Measurements from ENCODE around the gene PYGO2. TPM values are rescaled to one million over a fixed set of nuclear protein-coding genes. Genes with fewer than 3 reads are reported as not detected.
A peak's percentile ranks its signal among the peaks of the same experiment; 100 is the strongest.

PYGO2 gene
- total RNA-seq (2014; rRNA removed; shearing (Covaris generic)) = 36.5 and 44.3 TPM in 2 replicates
- 47.3 and 53.1 TPM in 2 replicates for total RNA-seq (2022)
- Bru-seq, nascent RNA = percentile 83 among the genes with signal in this experiment
- percentile 87 among the genes with signal in this experiment for BruChase-seq, experiment 1, labeled RNA remaining after a 6-hour chase
- percentile 98 among the genes with signal in this experiment for BruChase-seq, experiment 2, labeled RNA remaining after a 2-hour chase
- long read RNA-seq, transcript PYGO2-202 (3 exons, 3,146 nt) = major isoform, 27 of 44 reads
- long read RNA-seq, partial matches to known transcripts = 2 of 44 reads
- long read RNA-seq, other reads (novel, unspliced or antisense) = 15 of 44 reads

GRCh38 chr1:154961207-154962155, at the start of gene PYGO2:
Gene PYGO2, minus strand, starts transcription at chr1:154961782. Its CDS starts 206 bp downstream, at chr1:154961576.
- TF ChIP-seq CTCF (conservative IDR thresholded peaks at IDR 0.05; ENCODE audit: low read length) (peak; percentile 80), EZH2phosphoT487 (IDR thresholded peaks at IDR 0.05; ENCODE audit: borderline replicate concordance, low read depth, low read length) (no peak)
- peak; percentile 88 for DNase-seq (ENCODE audit: low spot score)
- Histone ChIP-seq H3K4me3 (ENCODE audit: low read depth, low read length, poor library complexity, severe bottlenecking) (peak within 1 kb of the TSS; percentile 82), H3K4me2 (ENCODE audit: low read length) (peak within 1 kb of the TSS; percentile 88), H4K20me1 (ENCODE audit: insufficient read depth, low read length) (0 out of 2 replicates have a peak, but pooled peaks cover 4% of the 10 kb centered on the region), H3K36me3 (ENCODE audit: insufficient read depth, low read length) (peaks cover 71% of the 10 kb centered on the region), H3K4me1 (ENCODE audit: insufficient read depth, low read length, poor library complexity, severe bottlenecking) (peaks cover 35% of the 10 kb centered on the region), H3K27ac (ENCODE audit: low read depth, low read length, poor library complexity, severe bottlenecking) (peak within 1 kb of the TSS; percentile 77), H2AFZ (ENCODE audit: low read length) (peak within 1 kb of the TSS; percentile 61; the same call in 1 of the 2 replicates), H3K79me2 (ENCODE audit: insufficient read depth, low read depth, low read length) (peaks cover 21% of the 10 kb centered on the region), H3K9me2 (ENCODE audit: insufficient read depth, low read length) (no peaks in the 10 kb centered on the region), H3K9me3 (ENCODE audit: low read length) (no peaks in the 10 kb centered on the region)
- ChIA-PET CTCF (ENCODE audit: unreplicated experiment) (no interaction called here), POLR2A (interaction anchor here (0.5 to 1.5 kb wide), 4 partner anchors 10 to 27 kb away, joined by 3 to 6 read pairs (median 4); partner anchors contain the start of gene FLAD1)
- no TSS peak for BruUV-seq (replicated peaks)
- intact Hi-C loops (cut with micrococcal nuclease; ENCODE audit: unreplicated experiment) = loop anchor here (1.0 to 5.0 kb wide), 4 partner anchors 13 to 101 kb away; partner anchors contain the start of genes CKS1B and EFNA4

- H3K9me3 ChIP-seq (ENCODE audit: low read length) = no peaks in the 10 kb centered on the region
- H2AFZ ChIP-seq (ENCODE audit: low read length) = no peak overlapping the region
- H3K4me2 ChIP-seq (ENCODE audit: low read length) = no peak overlapping the region
- no TSS peak for BruUV-seq (replicated peaks)
- H3K27ac ChIP-seq (ENCODE audit: low read depth, low read length, poor library complexity, severe bottlenecking) = no peak overlapping the region
- no peaks in the 10 kb centered on the region for H4K20me1 ChIP-seq (ENCODE audit: insufficient read depth, low read length)
- no peak overlapping the region for H3K4me3 ChIP-seq (ENCODE audit: low read depth, low read length, poor library complexity, severe bottlenecking)
- CTCF ChIA-PET (ENCODE audit: unreplicated experiment) = no interaction called here
- no peaks in the 10 kb centered on the region for H3K79me2 ChIP-seq (ENCODE audit: insufficient read depth, low read depth, low read length)
- DNase-seq (ENCODE audit: low spot score) = no peak
- peaks cover 14% of the 10 kb centered on the region; the same call in 1 of the 2 replicates for H3K36me3 ChIP-seq (ENCODE audit: insufficient read depth, low read length)
- H3K9me2 ChIP-seq (ENCODE audit: insufficient read depth, low read length) = no peaks in the 10 kb centered on the region
- TF ChIP-seq CTCF (conservative IDR thresholded peaks at IDR 0.05; ENCODE audit: low read length) (no peak), EZH2phosphoT487 (IDR thresholded peaks at IDR 0.05; ENCODE audit: borderline replicate concordance, low read depth, low read length) (no peak)
- H3K4me1 ChIP-seq (ENCODE audit: insufficient read depth, low read length, poor library complexity, severe bottlenecking) = peaks cover 80% of the 10 kb centered on the region
- POLR2A ChIA-PET = interaction anchor here (0.6 kb wide), 1 partner anchor 972 kb away, joined by 4 read pairs; no protein-coding TSS in a partner anchor
- intact Hi-C loops (cut with micrococcal nuclease; ENCODE audit: unreplicated experiment) = no loop called here
Measured at GRCh38 chr1:155011004-155011416, 49.4 kb upstream of the PYGO2 start.
